NCI-H82 treated with DMSO at 0.1 percent for 48 hours (cell line): Measurements from ENCODE around the gene DNAJA2.
A peak's percentile ranks its signal among the peaks of the same experiment; 100 is the strongest.

Experiments used
- DNase-seq: peaks from one replicate; lab custom pipeline; 2025; ENCODE audit not compliant: unreplicated experiment; lab: John Stamatoyannopoulos, UW

The DNAJA2 gene

GRCh38 chr16:46929378-46930332, 43.8 kb downstream of the DNAJA2 start:
- DNase-seq, result no peak

GRCh38 chr16:46928811-46929210, 44.7 kb downstream of the DNAJA2 start:
- DNase-seq, result no peak

- no peak for DNase-seq
Observed at GRCh38 chr16:46927273-46927672, 46.2 kb downstream of the DNAJA2 start.

GRCh38 chr16:46926470-46927225, 46.8 kb downstream of the DNAJA2 start:
- DNase-seq, result no peak

GRCh38 chr16:46924402-46924801, 49.1 kb downstream of the DNAJA2 start:
- no peak for DNase-seq

- no peak for DNase-seq
Observed at GRCh38 chr16:46923513-46924295, 49.8 kb downstream of the DNAJA2 start.

GRCh38 chr16:46922239-46922638, 51.2 kb downstream of the DNAJA2 start:
- no peak for DNase-seq

- no peak for DNase-seq
Observed at GRCh38 chr16:46920402-46921068, 52.9 kb downstream of the DNAJA2 start.

GRCh38 chr16:46918905-46919792, 54.3 kb downstream of the DNAJA2 start:
- no peak for DNase-seq

- no peak for DNase-seq
Observed at GRCh38 chr16:46918400-46918799, 55.1 kb downstream of the DNAJA2 start.

- DNase-seq, result no peak
Observed at GRCh38 chr16:46916980-46917379, 56.5 kb downstream of the DNAJA2 start.

- DNase-seq, result no peak
Observed at GRCh38 chr16:46915483-46916025, 57.9 kb downstream of the DNAJA2 start.

GRCh38 chr16:46914556-46915201, 58.8 kb downstream of the DNAJA2 start:
- DNase-seq, result no peak

GRCh38 chr16:46911650-46912049, 61.8 kb downstream of the DNAJA2 start:
- DNase-seq, result no peak

GRCh38 chr16:46911038-46911437, 62.4 kb downstream of the DNAJA2 start:
- no peak for DNase-seq

- DNase-seq, result peak; percentile 38
Observed at GRCh38 chr16:46908540-46909372, 64.7 kb downstream of the DNAJA2 start.

- no peak for DNase-seq
Observed at GRCh38 chr16:46907061-46907774, 66.3 kb downstream of the DNAJA2 start.
